HCT116 (cell line): ENCODE data around the gene CRIM1. TPM values are rescaled to one million over a fixed set of nuclear protein-coding genes. Genes with fewer than 3 reads are reported as not detected.

ENCODE experiments used
- ATAC-seq: fragments of 200-7000 bp; cut with Tn5 transposase; 2 replicates; pipeline ENCODE4 v1.9.1; 2020; ENCODE audit warnings: mild to moderate bottlenecking, moderate library complexity
- BruUV-seq: library from RNA; stranded (reverse); fragments of 400-500 nt; replicated peaks from 2 replicates; lab custom pipeline; 2021; lab: Mats Ljungman, UMichigan
- CTCF ChIA-PET: fragments of 300-600 bp; sonication (Branson Sonifier 250); formaldehyde crosslinking; loops from one replicate; lab custom pipeline; 2021; ENCODE audit warnings: antibody characterized with exemption; lab: Charles Lee
- POLR2A ChIA-PET: fragments of 300-600, 350-600 bp; sonication (Branson Sonifier 250); formaldehyde crosslinking; loops from one replicate; lab custom pipeline; 2021; ENCODE audit warnings: antibody characterized with exemption; lab: Charles Lee
- RAD21 ChIA-PET, 2 experiments: fragments of 300-600 bp; sonication (Branson Sonifier 250); formaldehyde crosslinking; loops; one replicate each; lab custom pipeline; 2023; ENCODE audit warnings: low total read pairs in 2 of 2; ENCODE audit not compliant: uncharacterized antibody in 2 of 2, unreplicated experiment in 2 of 2, low non-redundant PET in 1 of 2; lab: Charles Lee
- DNase-seq: peaks from one replicate; pipeline ENCODE4 v3.0.0-alpha.2; 2010; ENCODE audit warnings: low read depth, low spot score
- H2AFZ ChIP-seq: fragments of 200-600 bp; shearing (Covaris generic), sonication (generic); 2 replicates; pipeline ENCODE4 v1.6.1; 2017; ENCODE audit warnings: low read depth, mixed run types, mixed read lengths, antibody characterized with exemption, low read length; ENCODE audit not compliant: poor library complexity, severe bottlenecking
- H3K27ac ChIP-seq: 2 replicates; pipeline ENCODE4 v1.5.1; 2012; ENCODE audit warnings: low read depth, low read length
- H3K27me3 ChIP-seq: fragments of 200-600 bp; sonication (generic); 2 replicates; pipeline ENCODE4 v1.6.1; 2016; ENCODE audit warnings: mixed run types, low read length, mixed read lengths; ENCODE audit not compliant: insufficient read depth
- H3K36me3 ChIP-seq, 2 experiments: fragments of 200-500 bp in 1 of 2; fragments of 200-600 bp in 1 of 2; sonication (Bioruptor generic) in 1 of 2; sonication (generic) in 1 of 2; 2 replicates each; pipeline versions ENCODE4 v1.5.1 to v1.6.1; 2014 to 2016; ENCODE audit warnings: low read length in 2 of 2, inconsistent platforms in 1 of 2, mixed read lengths in 1 of 2, mixed run types in 1 of 2; ENCODE audit not compliant: insufficient read depth in 2 of 2, control insufficient read depth in 1 of 2
- H3K4me1 ChIP-seq, 2 experiments: fragments of 200-600 bp in 1 of 2; sonication (generic) in 1 of 2; 2 replicates each; pipeline versions ENCODE4 v1.5.1 to v1.6.1; 2012 to 2017; ENCODE audit warnings: low read length in 2 of 2, inconsistent platforms in 1 of 2, mild to moderate bottlenecking in 1 of 2, mixed read lengths in 1 of 2, mixed run types in 1 of 2, moderate library complexity in 1 of 2; ENCODE audit not compliant: insufficient read depth in 2 of 2, control insufficient read depth in 1 of 2
- H3K4me2 ChIP-seq: fragments of 200-600 bp; sonication (generic); 2 replicates; pipeline ENCODE4 v1.6.1; 2017; ENCODE audit warnings: mixed run types, low read length, mixed read lengths
- H3K4me3 ChIP-seq, 2 experiments: fragments of 200-600 bp in 1 of 2; sonication (generic) in 1 of 2; replicated peaks in 1 of 2; 2 replicates each; pipeline ENCODE4 v1.5.1; 2011 to 2016; ENCODE audit warnings: low read length in 2 of 2, control low read depth in 1 of 2, low read depth in 1 of 2, mild to moderate bottlenecking in 1 of 2, mixed read lengths in 1 of 2, mixed run types in 1 of 2
- H3K79me2 ChIP-seq: fragments of 200-600 bp; sonication (generic); 2 replicates; pipeline ENCODE4 v1.6.1; 2017; ENCODE audit warnings: mild to moderate bottlenecking, mixed run types, low read length, moderate library complexity, mixed read lengths; ENCODE audit not compliant: insufficient read depth
- H3K9ac ChIP-seq: fragments of 200-600 bp; sonication (generic); 2 replicates; pipeline ENCODE4 v1.6.1; 2016; ENCODE audit warnings: low read length, mixed read lengths
- H3K9me2 ChIP-seq: fragments of 200-600 bp; sonication (generic), shearing (Covaris generic); 2 replicates; pipeline ENCODE4 v1.6.1; 2017; ENCODE audit warnings: mixed run types, mild to moderate bottlenecking, moderate library complexity; ENCODE audit not compliant: insufficient read depth
- H3K9me3 ChIP-seq, 2 experiments: fragments of 200-500 bp in 1 of 2; fragments of 200-600 bp in 1 of 2; sonication (Bioruptor generic) in 1 of 2; sonication (generic) in 1 of 2; 2 replicates each; pipeline ENCODE4 v1.6.1; 2014 to 2017; ENCODE audit warnings: low read length in 2 of 2, mixed read lengths in 2 of 2, inconsistent platforms in 1 of 2, low read depth in 1 of 2, mild to moderate bottlenecking in 1 of 2, mixed run types in 1 of 2, moderate library complexity in 1 of 2; ENCODE audit not compliant: control insufficient read depth in 1 of 2, insufficient read depth in 1 of 2
- H4K20me1 ChIP-seq: fragments of 200-600 bp; sonication (generic), shearing (Covaris generic); 2 replicates; pipeline ENCODE4 v1.6.1; 2017; ENCODE audit warnings: mixed run types, mild to moderate bottlenecking, moderate library complexity; ENCODE audit not compliant: insufficient read depth
- CBX3 ChIP-seq: IDR thresholded peaks from 2 replicates; pipeline ENCODE4 v1.6.1; 2012; ENCODE audit warnings: low read depth
- CEBPB ChIP-seq: IDR thresholded peaks from 2 replicates; pipeline ENCODE4 v1.6.1; 2012; ENCODE audit warnings: low read depth
- EZH2phosphoT487 ChIP-seq: fragments of 200-600 bp; IDR thresholded peaks from 2 replicates; pipeline ENCODE4 v1.6.1; 2018; ENCODE audit warnings: antibody characterized with exemption, borderline replicate concordance
- POLR2A ChIP-seq: IDR thresholded peaks from 2 replicates; pipeline ENCODE4 v1.7.0; 2011; ENCODE audit warnings: borderline replicate concordance; ENCODE audit not compliant: insufficient read depth, insufficient read length; ENCODE audit errors: extremely low read depth
- POLR2AphosphoS5 ChIP-seq: IDR thresholded peaks from 2 replicates; pipeline ENCODE4 v1.6.1; 2011; ENCODE audit warnings: mild to moderate bottlenecking, low read depth, low read length, moderate library complexity
- SIN3A ChIP-seq: IDR thresholded peaks from 2 replicates; pipeline ENCODE4 v1.6.1; 2012; ENCODE audit warnings: low read depth
- ZFX ChIP-seq: fragments of 450-650 bp; IDR thresholded peaks from 2 replicates; pipeline ENCODE4 v1.6.1; 2017
- intact Hi-C: fragments of 100-400 bp; cut with micrococcal nuclease; formaldehyde crosslinking; loops from 2 replicates; pipeline ENCODE4 v1.10.0; 2022
- total RNA-seq: library from RNA; stranded (reverse); gene quantifications from one replicate; pipeline ENCODE4 v1.2.1, GENCODE V29; 2021; ENCODE audit not compliant: unreplicated experiment
- TF ChIP-seq, protein P1 (sequence below): IDR thresholded peaks from 2 replicates; pipeline ENCODE4 v1.6.1; 2011; ENCODE audit warnings: mild to moderate bottlenecking, low read length, moderate library complexity; ENCODE audit not compliant: insufficient replicate concordance; ENCODE audit errors: extremely low read depth
- TF ChIP-seq, protein P2 (sequence below): IDR thresholded peaks from 2 replicates; pipeline ENCODE4 v1.6.1; 2012
- TF ChIP-seq, protein P3 (sequence below): IDR thresholded peaks from 2 replicates; pipeline ENCODE4 v1.6.1; 2012

The CRIM1 gene
- total RNA-seq, 1 experiment from 2014 or later: 27.2 TPM

DNA sequence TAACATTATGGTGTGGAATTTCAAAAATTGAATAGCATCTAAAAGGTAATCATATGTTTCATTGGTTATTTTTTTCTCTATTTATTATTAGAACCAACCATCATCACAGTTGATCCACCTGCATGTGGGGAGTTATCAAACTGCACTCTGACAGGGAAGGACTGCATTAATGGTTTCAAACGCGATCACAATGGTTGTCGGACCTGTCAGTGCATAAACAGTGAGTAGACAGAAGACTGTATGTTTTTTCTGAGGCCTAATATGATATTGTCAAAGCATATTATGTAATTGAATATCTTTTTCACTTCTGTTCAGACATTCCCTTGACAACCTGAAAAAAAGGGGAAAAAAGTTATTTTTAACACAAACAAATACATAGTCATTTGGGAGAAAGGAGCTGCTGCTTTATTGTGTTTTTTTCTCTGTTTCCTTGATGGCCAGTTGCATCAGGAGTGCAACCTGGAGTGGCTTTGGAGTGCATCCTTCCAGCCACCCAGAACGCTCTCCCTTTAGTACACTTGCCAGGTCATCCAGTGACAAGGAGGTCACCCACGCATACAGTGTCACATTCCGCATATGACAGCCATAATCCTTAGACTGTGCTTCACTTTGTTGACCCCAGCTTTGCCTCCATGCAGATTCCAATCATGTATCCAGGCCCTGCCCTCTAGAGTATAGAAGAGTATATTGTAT, 143.7 kb downstream of the CRIM1 start:
- POLR2A ChIA-PET: no interaction called here
- H4K20me1 ChIP-seq: no peaks in the 10 kb centered on the region
- no peaks in the 10 kb centered on the region for H3K27me3 ChIP-seq
- H3K9me3 ChIP-seq: no peaks in the 10 kb centered on the region
- no peaks in the 10 kb centered on the region for H3K79me2 ChIP-seq
- no peak overlapping the region for H2AFZ ChIP-seq
- H3K9ac ChIP-seq: no peak overlapping the region
- peaks cover 4 to 13% of the 10 kb centered on the region in 2 experiments; a peak in 3 of 4 replicates for H3K4me1 ChIP-seq
- H3K36me3 ChIP-seq: no peaks in the 10 kb centered on the region
- no peak overlapping the region for H3K4me3 ChIP-seq
- intact Hi-C loops: no loop called here
- DNase-seq: no peak
- CTCF ChIA-PET: no interaction called here
- H3K27ac ChIP-seq: no peak overlapping the region
- no peak for ATAC-seq
- no peak overlapping the region for H3K4me2 ChIP-seq
- RAD21 ChIA-PET: no interaction called here
- H3K9me2 ChIP-seq: no peaks in the 10 kb centered on the region
- BruUV-seq: no TSS peak
- TF ChIP-seq POLR2AphosphoS5: no peak
- no peak for TF ChIP-seq ZFX
- TF ChIP-seq, protein P1, sequence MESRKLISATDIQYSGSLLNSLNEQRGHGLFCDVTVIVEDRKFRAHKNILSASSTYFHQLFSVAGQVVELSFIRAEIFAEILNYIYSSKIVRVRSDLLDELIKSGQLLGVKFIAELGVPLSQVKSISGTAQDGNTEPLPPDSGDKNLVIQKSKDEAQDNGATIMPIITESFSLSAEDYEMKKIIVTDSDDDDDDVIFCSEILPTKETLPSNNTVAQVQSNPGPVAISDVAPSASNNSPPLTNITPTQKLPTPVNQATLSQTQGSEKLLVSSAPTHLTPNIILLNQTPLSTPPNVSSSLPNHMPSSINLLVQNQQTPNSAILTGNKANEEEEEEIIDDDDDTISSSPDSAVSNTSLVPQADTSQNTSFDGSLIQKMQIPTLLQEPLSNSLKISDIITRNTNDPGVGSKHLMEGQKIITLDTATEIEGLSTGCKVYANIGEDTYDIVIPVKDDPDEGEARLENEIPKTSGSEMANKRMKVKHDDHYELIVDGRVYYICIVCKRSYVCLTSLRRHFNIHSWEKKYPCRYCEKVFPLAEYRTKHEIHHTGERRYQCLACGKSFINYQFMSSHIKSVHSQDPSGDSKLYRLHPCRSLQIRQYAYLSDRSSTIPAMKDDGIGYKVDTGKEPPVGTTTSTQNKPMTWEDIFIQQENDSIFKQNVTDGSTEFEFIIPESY: no peak
- no peak for TF ChIP-seq CEBPB
- TF ChIP-seq, protein P2, sequence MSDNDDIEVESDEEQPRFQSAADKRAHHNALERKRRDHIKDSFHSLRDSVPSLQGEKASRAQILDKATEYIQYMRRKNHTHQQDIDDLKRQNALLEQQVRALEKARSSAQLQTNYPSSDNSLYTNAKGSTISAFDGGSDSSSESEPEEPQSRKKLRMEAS: no peak
- TF ChIP-seq SIN3A: no peak
- no peak for TF ChIP-seq CBX3
- TF ChIP-seq EZH2phosphoT487: no peak
- no peak for TF ChIP-seq POLR2A
- TF ChIP-seq, protein P3, sequence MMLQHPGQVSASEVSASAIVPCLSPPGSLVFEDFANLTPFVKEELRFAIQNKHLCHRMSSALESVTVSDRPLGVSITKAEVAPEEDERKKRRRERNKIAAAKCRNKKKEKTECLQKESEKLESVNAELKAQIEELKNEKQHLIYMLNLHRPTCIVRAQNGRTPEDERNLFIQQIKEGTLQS: no peak
